Neural progenitor cell (in vitro differentiated cells): ENCODE results near the gene CDRT15L2.
"Not testable (repeated sequence)": the region's sequence is repeated elsewhere in the genome, so short reads cannot be mapped to it uniquely, and the experiment has no call there.

Experiments
- CTCF ChIP-seq: fragments of 200-600 bp; sonication (generic); IDR thresholded peaks from 2 replicates; pipeline ENCODE4 v1.5.1; 2017; ENCODE audit warnings: antibody characterized with exemption, mild to moderate bottlenecking
- EZH2phosphoT487 ChIP-seq: fragments of 200-600 bp; sonication (generic); IDR thresholded peaks from 2 replicates; pipeline ENCODE4 v1.6.1; 2017; ENCODE audit warnings: antibody characterized with exemption

GRCh38 chr17:20558096-20558495 lies 21.4 kb upstream of the CDRT15L2 start:
- TF ChIP-seq CTCF, EZH2phosphoT487: not testable (repeated sequence)
